ENCODE results near the gene SIX2.

GRCh38 chr2:44975571-44976450 is 33.4 kb downstream of the SIX2 start:
- TF ChIP-seq CTCF (IDR thresholded peaks at IDR 0.05; ENCODE audit: low read length) = no peak
- no peak for TF ChIP-seq EZH2 (optimal IDR thresholded peaks at IDR 0.05; ENCODE audit: low read depth, low read length)

Measured in MM.1S (cell line).